Prostate gland (tissue), 2 donors: Measurements from ENCODE around the gene TRIM29.

Experiments used
- CTCF ChIP-seq, 4 experiments: fragments of 200-600 bp in 2 of 4; fragments of 450-650 bp in 2 of 4; sonication (generic) in 2 of 4; IDR thresholded peaks; 1 replicate in 3 of 4; 2 replicates in 1 of 4; pipeline ENCODE4 v1.5.1; 2016 to 2019; ENCODE audit warnings: antibody characterized with exemption in 4 of 4, mild to moderate bottlenecking in 2 of 4, moderate library complexity in 2 of 4
- POLR2A ChIP-seq: fragments of 450-650 bp; IDR thresholded peaks from one replicate; pipeline ENCODE4 v1.6.1; 2016; ENCODE audit warnings: antibody characterized with exemption, mild to moderate bottlenecking
- POLR2AphosphoS5 ChIP-seq: sonication (generic); formaldehyde crosslinking; IDR thresholded peaks from one replicate; pipeline ENCODE4 v1.6.1; 2017; ENCODE audit warnings: antibody characterized with exemption

- TF ChIP-seq POLR2A: no peak
- no peak for TF ChIP-seq POLR2AphosphoS5
- TF ChIP-seq CTCF (IDR thresholded peaks at IDR 0.05): no peak
Measured at GRCh38 chr11:120107692-120108091, 30.2 kb downstream of the TRIM29 start.
